ENCODE results near the gene TSPAN16.

GRCh38 chr19:11330127-11330526, 34.2 kb downstream of the TSPAN16 start:
- TF ChIP-seq PPARA (CRISPR knock-in tag; IDR thresholded peaks at IDR 0.05; ENCODE audit: borderline replicate concordance) (no peak), TOX (CRISPR knock-in tag; IDR thresholded peaks at IDR 0.05; ENCODE audit: borderline replicate concordance) (no peak), CREB5 (CRISPR knock-in tag; IDR thresholded peaks at IDR 0.05; ENCODE audit: low read depth) (no peak), BACH2 (CRISPR knock-in tag; IDR thresholded peaks at IDR 0.05; ENCODE audit: borderline replicate concordance) (no peak), ZFP30 (CRISPR knock-in tag; IDR thresholded peaks at IDR 0.05) (no peak), ARNTL (CRISPR knock-in tag; IDR thresholded peaks at IDR 0.05; ENCODE audit: borderline replicate concordance, low read depth) (no peak), SNAI2 (CRISPR knock-in tag; IDR thresholded peaks at IDR 0.05) (no peak), RARB (CRISPR knock-in tag; IDR thresholded peaks at IDR 0.05) (no peak), TSHZ2 (CRISPR knock-in tag; IDR thresholded peaks at IDR 0.05) (no peak), TCF4 (CRISPR knock-in tag; IDR thresholded peaks at IDR 0.05; ENCODE audit: borderline replicate concordance) (no peak), ZFP3 (CRISPR knock-in tag; IDR thresholded peaks at IDR 0.05) (no peak)
- TF ChIP-seq, protein P1, sequence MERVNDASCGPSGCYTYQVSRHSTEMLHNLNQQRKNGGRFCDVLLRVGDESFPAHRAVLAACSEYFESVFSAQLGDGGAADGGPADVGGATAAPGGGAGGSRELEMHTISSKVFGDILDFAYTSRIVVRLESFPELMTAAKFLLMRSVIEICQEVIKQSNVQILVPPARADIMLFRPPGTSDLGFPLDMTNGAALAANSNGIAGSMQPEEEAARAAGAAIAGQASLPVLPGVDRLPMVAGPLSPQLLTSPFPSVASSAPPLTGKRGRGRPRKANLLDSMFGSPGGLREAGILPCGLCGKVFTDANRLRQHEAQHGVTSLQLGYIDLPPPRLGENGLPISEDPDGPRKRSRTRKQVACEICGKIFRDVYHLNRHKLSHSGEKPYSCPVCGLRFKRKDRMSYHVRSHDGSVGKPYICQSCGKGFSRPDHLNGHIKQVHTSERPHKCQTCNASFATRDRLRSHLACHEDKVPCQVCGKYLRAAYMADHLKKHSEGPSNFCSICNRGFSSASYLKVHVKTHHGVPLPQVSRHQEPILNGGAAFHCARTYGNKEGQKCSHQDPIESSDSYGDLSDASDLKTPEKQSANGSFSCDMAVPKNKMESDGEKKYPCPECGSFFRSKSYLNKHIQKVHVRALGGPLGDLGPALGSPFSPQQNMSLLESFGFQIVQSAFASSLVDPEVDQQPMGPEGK (CRISPR knock-in tag; IDR thresholded peaks at IDR 0.05; ENCODE audit: borderline replicate concordance): no peak
